ENCODE measurements around the gene CENPB.

Gene CENPB

DNA sequence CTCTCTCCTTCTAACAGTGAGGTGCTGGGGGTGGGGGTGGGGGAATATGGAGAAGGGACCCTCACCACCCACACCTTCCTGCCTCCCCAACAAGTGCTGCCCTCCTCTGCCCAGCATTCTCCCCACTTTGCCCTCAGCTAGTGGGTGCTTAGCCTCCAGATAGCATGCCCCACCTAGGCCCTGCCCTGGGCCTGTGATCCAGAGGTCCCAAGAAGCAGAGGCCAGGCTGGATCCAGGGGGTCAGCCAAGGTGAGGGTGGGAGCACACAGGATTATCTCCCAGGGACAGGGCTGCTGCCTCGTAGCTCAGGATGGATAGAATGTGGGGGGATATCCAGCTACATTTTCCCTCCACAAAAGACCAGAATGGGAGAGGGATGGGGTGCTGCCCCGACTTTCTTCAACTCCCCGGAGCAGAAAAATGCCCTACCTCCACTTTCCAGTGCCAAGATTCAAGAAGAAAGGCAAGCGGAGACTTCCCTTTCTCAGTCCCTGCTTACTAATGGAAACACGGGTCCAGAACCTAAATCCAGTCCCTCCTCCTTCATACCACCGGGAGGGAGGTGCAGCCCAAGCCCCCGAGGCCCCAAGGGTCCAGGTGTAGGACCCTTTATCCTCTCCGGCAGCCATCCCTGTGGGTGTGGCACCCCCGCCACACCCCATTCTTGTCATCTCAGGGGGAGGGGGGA is 20.0 kb downstream of the CENPB start:
- no peak for DNase-seq (ENCODE audit: low read depth)

DNA sequence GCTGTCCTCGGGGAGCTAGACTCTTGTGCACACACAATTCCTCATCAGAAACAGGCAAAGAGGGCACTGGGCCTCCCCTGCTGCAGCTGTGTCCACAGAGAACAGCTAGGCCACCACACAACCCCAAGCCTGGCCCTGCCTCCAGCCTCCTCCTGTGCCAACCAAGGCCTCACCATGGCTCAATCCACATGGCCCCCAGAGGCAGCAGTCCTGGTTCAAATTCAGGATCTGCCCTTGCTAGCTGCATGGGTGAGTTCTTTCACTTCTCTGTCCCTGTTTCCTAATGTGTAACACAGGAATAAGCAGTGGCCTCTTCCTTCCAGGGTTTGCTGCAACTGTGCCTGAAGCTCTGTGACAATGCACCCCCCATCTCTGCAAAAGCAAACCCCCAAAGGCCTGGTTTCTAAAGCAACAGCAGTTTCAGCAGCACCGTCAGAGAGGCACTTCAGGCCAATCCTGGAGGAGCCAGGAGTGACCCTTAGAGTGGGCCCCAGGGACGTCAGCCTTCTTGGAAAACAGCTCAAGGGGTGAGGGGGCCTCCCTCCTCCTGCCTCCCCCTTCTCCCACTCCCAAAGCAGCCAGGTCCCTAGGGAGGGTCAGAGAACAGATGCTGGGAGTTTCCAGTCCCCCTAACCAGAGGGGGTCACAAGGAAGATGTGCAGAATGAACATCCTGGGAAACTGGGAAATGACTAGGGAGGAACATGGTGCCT is 21.2 kb downstream of the CENPB start:
- no peak for DNase-seq (ENCODE audit: low read depth)

GRCh38 chr20:3764659-3765058 is 21.9 kb downstream of the CENPB start:
- DNase-seq (ENCODE audit: low read depth) = no peak

DNA sequence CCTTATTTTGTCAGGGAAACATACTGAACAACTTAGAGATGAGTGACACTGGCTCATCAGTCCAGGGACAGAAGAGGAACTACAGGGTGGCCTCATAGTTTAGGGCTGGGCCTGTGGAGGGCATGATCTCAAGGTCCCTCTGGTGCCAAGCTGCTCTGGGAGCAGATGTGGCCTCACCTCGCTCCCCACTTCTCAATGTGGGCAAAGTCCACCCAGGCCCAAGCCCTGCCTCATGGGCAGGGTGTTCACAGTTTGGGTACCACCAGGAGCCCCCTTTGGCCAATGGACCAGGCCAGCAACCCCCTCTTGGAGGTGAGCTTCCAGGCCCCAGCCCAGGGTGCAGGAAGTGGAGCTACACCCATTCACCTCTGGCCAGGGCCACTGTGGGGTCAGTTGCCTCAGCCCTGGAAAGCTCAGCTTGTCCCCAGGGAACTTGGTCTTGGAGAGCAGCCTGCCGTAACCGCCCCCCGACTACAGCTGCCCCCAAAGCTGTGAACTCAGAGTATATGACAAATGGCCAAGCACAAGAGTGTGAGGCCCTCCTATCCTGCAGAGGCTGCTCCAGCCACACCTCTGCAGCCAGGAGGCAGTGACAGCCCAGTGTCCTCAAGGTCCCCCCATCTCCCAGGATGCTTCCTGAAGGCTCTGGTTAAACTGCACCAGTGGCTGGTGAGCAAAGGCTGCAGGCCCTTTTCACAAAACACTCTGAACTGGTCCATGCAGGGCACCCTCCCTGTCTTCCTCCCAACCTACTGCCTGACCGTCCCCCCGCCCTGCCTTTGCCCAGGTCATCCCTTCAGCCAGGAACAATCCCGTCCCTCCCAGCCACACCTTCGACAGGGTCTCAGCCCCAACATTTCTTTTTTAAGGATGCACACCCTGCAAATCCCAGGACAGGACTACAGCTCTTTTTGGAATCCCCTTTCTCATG is 22.6 kb downstream of the CENPB start:
- DNase-seq (ENCODE audit: low read depth) = no peak

DNA sequence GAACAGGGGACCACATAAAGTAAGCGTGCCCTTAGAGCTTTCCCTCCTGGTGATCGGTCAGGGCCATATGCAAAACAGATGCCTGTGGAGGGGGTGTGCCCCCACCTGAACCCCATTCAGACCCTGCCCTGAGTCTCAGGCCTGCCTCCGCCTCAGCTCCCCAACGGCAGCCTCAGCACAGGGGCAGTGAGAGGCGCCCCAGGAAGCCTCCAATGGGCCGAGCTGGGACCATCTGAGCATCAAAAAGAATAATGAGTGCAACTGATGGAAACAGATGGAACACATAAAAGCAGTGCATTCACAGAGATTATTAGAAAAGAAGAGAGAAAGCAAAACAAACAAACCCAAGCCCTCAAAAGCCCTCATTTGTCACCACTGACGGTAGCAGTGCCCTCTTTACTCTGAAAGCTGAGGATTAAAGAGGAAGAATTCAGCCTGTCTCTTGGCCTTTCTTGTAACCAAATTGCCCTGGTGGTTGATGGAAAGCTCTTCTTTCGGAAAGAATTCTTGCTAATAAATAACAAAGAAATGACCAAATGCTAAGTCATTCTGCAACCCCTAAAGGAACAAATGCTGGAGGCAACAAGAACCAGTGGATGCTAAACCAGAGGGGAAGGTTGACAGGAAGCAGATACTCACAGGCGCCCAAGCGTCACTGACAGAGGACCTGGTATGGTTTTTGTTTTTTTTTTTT is 25.7 kb downstream of the CENPB start:
- DNase-seq (ENCODE audit: low read depth) = no peak

DNA sequence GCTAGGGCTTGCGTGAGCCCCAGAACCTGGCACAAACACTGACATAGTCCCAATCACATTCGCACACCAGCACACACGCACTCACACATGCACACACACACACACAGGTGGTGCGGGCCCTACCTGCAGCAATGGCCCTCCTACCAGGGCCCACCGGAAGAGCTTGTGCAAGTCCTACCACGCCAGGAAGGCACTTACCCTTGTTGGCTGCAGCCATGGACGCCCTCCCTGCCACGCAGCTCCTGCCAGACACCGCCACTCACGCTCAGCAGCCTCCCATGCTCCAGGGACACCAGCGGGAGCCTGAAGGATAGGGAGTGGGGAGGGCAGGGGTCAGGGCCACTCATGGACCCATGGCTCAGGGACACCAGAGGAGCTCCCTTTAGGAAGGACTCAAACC is 26.7 kb downstream of the CENPB start:
- DNase-seq (ENCODE audit: low read depth) = no peak

DNA sequence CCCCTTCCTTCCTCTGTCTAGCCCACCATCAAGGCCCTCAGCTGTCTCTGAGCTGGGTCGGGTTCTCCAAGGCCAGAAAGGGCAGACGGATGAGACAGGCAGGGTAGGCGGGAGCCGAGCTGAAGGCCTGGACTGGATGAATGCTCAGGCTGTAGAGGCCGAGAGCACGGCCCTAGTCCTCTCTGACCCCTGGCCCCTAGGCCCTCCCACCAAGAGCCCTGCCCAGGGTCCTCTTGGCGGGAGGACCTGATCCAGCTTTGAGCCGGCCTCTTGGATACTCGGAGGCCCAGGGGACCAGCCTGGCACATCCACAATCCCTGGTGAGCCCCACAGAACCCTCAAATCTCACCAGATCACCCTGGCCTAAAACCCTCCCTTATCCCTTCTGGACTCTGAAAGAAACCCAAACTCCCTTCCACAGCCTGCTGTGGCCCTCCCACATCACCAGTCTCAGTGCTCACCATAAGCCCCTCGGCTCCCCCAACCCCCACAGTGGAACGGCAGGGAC is 27.2 kb downstream of the CENPB start:
- no peak for DNase-seq (ENCODE audit: low read depth)

DNA sequence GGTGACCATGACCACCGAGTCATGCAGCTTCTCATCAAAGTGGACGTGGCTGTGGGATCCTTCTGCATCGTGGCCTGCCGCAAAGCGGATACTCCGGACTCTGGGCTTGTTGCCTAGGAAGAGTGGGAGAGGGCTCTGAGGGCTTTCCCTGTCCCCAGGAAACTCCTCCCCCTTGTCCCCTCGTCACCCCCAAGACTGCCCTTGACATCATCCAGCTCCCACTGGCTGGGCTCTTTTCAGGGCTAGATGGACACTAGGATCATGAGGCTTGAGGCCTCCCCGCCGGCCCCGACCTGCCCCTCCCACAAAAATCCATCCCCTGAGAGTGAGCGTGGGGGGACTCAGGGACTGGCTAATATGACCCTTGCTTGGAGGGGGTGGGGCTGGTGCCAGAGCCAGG is 28.0 kb downstream of the CENPB start:
- no peak for DNase-seq (ENCODE audit: low read depth)

DNA sequence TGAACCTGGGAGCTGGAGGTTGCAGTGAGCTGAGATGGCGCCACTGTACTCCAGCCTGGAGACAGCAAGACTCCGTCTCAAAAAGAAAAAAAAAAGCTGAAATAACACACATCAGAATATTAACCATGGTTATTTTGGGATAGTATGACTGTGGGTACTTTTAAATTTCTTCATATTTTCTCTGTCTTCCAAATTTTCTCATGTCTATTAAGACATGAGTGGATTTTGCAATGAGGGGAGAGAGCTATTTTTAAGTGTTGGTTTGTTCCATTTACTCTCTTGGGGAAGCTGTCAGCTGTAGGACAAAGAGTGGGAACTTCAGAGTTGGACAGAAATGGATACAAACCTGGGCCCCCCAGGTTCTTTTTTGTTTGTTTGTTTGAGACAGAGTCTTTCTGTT is 29.3 kb downstream of the CENPB start:
- DNase-seq (ENCODE audit: low read depth) = no peak

DNA sequence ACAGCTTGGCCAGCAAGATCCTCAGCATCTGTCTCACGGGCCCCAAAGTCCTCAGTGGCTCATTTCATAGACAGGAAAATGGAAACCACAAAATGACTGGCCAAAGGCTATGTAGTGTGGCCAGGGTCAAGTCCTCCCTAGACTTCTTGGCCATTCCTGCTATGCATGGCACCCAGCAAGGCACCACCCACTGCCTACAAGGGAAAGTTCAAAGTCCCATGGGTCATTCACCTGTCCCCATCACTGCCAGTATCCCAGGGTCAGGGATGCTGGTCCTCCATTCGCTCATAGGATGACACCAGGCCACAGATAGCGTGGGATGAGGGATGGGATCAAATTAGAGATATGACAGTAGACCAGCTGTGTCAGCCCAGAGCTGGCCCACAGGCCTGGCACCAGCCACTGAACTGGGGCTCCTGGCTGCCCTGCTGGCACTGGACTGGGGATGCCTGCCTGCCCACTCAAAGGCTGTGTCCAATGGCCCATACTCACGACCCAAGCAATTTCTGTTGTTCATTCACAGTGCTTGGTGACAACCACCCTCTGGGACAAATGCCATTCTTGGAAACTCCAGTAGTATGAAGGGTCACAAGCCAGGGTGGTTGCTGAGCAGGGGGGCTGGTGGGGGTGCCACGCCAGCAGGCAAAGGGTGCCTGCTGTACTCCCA is 30.6 kb downstream of the CENPB start:
- no peak for DNase-seq (ENCODE audit: low read depth)

- DNase-seq (ENCODE audit: low read depth) = no peak
Measured at GRCh38 chr20:3755269-3755668, 31.3 kb downstream of the CENPB start.

- DNase-seq (ENCODE audit: low read depth) = no peak
Measured at GRCh38 chr20:3754276-3754630, 32.3 kb downstream of the CENPB start.

- DNase-seq (ENCODE audit: low read depth) = no peak
Measured at GRCh38 chr20:3753501-3754275, 32.9 kb downstream of the CENPB start.

DNA sequence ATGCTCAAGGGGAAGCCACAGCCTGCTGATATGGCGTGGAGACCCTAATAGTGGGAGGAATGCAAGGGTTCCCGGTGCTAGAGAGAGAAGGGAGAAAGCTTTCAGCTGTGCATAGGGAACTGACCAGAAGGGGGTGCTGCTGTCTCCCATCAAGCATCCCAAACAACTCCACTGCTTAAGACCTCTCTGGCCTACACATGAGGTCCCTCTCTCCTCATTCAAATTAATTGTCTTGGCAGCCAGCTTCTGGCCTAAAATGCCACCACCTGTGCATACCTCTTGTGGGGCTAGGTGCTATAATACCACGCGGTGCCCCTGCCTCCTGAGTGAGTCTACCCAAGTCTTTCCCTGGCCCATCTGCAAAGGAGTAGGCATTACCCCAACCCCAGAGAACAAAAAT is 33.4 kb downstream of the CENPB start:
- peak; percentile 44 for DNase-seq (ENCODE audit: low read depth)

DNA sequence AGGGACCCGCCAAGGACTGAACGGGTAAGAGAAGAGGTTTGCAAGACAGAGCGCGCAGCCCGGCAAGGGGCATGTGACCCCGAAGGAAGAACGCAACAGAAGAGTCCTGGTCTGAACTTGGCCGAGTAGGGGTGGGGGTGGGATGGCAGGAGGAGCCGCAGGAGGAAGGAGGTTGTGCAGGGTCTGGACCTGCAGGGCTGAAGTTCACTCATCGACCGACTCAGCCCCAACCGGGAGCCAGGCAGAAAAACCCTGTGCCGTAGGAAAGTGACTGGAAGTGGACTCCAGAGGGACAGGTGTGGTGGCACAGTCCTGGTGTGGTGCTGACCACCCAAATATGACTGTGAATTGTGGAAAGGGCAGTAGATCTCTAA is 34.2 kb downstream of the CENPB start:
- DNase-seq (ENCODE audit: low read depth) = no peak

DNA sequence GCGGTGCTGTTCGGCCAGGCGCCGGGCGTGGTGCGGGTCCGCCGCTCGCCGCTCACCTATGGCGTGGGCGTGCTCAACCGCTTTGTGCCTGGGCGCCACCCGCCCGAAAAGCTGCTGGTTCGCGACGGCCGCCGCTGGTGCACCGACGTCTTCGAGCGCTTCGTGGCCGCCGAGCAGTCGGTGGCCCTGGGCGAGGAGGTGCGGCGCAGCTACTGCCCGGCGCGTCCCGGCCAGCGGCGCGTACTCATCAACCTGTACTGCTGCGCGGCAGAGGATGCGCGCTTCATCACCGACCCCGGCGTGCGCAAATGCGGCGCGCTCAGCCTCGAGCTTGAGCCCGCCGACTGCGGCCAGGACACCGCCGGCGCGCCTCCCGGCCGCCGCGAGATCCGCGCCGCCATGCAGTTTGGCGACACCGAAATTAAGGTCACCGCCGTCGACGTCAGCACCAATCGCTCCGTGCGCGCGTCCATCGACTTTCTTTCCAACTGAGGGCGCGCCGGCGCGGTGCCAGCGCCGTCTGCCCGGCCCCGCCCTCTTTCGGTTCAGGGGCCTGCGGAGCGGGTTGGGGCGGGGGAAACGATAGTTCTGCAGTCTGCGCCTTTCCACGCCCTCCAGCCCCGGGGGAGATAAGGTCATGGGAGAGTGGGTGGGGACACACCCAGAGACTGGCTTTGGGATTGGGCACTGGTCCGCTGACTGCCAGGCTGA is 34.7 kb downstream of the CENPB start:
- no peak for DNase-seq (ENCODE audit: low read depth)

DNA sequence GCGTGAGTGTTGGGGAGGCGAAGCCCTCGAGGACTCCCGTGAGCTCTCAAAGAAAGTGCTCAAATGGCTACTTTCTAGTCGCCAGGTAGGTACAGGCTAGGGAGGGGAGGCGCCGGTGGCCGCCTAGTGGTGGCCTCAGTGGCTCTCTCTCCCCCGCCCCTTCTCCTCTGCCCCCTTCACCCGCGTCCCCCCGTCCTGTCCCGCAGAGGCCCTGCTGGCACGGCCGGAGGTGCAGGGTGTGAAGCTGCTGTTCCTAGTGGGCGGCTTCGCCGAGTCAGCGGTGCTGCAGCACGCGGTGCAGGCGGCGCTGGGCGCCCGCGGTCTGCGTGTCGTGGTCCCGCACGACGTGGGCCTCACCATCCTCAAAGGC is 35.2 kb downstream of the CENPB start:
- DNase-seq (ENCODE audit: low read depth) = no peak

GRCh38 chr20:3749689-3750531 is 36.6 kb downstream of the CENPB start:
- no peak for DNase-seq (ENCODE audit: low read depth)

GRCh38 chr20:3749087-3749688 is 37.4 kb downstream of the CENPB start:
- no peak for DNase-seq (ENCODE audit: low read depth)

Data from GM04504 (cell line).